ENCODE results near the gene FFAR4. TPM values are rescaled to one million over a fixed set of nuclear protein-coding genes. Genes with fewer than 3 reads are reported as not detected.

FFAR4 gene
- total RNA-seq, 1 donor from 2014 or later = not detected

DNA sequence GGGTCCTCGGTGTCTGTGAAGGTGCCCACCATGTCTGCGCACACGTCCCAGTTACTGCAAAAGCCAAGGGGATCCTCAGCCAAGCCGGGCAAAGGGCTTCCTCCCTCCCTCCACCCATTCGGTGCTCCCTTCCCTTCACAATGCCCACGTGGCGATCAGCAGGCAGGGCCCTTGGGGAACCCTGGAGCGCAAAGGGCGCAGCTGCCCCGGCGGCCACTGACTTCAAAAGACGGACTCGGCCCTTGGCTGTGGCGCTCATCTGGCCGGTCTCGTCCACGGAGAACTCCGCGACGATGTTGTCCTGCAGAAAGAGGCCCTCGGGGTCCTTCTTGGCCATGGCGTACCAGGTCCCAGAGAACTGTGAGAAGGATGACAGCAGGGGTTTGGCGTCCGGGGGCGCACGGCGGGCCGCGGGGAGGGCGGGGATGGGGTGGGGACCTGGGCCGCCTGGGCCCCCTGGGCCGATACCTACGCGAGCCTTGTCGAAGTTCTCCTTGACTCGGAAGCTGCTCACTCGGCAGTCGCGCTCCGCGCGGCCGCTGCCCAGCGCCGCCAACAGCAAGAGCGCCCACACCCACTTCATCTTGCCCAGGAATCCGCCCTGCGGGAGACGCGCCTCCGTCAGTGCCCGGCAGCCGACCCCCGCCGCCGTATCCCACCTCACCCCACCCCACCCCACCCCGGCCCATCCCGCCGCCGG, 34.1 kb downstream of the FFAR4 start:
- DNase-seq = peak; percentile 64

GRCh38 chr10:93601146-93601773, 34.8 kb downstream of the FFAR4 start, which contains the start of gene RBP4:
TSS of gene RBP4 (minus strand) at chr10:93601235. CDS start at chr10:93601028, 207 bp downstream.
- DNase-seq = peak; percentile 11

GRCh38 chr10:93601774-93602162, 35.3 kb downstream of the FFAR4 start:
- no peak for DNase-seq

DNA sequence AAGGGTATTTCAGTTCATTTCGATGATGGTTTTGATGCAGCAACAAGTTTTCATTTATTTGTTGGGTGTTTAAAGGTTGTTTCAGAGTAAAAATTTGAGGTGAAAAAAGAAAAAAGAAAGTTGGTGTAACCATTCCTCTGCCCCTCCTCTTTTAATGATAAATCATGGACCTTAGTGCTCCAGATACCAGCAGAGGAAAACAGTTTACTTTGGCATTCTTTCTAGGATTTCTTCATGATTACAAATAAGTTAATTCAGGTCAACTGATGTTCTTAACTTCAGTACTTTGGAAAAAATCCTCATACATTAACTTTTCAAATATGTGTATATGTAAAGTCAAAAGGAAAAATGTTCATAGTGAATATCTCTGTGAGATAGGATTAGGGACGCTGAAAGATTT, 36.6 kb downstream of the FFAR4 start:
- DNase-seq = no peak

DNA sequence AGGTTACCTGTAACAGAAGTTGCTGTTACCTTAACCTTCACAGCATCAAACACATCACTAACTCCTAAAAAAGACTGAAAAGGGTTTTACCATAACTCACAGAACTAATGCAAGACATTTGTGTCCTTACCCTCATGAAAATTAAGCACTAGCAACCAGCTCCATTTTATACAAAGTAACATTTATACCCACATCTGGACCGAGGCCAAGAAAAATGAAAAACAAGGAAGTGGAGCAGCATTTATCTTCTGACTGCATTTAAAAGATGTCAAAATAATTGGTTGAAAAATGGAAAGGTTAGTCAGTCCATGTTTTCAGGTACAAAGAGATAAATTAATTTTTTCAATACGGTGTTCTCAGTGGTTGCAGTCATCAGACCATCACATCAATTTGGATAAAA, 37.7 kb downstream of the FFAR4 start:
- DNase-seq = peak; percentile 8

- no peak for DNase-seq
Observed at GRCh38 chr10:93608421-93608820, 42.0 kb downstream of the FFAR4 start.

GRCh38 chr10:93612311-93612710, 45.8 kb downstream of the FFAR4 start, which contains the start of gene PDE6C:
TSS of gene PDE6C (plus strand) at chr10:93612537. CDS start at chr10:93612726, 189 bp downstream.
- DNase-seq = no peak

GRCh38 chr10:93613126-93613525, 46.7 kb downstream of the FFAR4 start:
- no peak for DNase-seq

DNA sequence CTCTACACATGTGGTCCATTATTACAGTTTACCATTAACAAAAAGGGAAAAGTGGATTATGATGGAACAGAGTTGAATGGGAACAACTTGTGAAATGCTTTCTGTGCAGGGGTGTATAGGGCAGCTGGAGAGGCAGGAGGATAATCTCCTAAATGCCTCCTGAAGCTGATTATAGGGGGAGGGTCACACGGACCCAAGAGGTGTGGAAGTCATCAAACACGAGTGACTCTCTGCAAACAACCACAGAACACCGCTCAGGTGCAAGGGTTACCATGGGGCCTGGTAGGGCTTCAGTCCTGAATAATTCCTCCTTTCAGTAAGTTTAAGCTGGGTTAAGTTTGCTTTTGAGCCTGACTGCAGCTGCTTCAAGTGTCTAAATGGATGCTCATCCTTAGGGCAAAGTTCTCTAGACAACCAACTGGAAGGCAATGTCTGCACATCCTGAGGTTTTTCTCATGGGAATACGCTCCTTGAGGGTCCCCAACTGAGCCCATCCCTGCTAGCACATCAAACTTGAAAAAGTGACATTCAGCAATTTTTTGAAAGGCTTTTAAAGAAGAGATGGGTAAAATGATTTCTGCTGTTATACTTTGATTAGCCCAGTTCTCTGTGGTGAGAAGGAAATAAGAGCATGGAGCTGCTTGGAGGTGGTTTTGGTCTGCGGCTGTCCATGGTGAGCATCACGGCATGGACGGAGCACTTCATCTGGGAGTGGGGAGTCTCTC, 47.8 kb downstream of the FFAR4 start:
- no peak for DNase-seq

DNA sequence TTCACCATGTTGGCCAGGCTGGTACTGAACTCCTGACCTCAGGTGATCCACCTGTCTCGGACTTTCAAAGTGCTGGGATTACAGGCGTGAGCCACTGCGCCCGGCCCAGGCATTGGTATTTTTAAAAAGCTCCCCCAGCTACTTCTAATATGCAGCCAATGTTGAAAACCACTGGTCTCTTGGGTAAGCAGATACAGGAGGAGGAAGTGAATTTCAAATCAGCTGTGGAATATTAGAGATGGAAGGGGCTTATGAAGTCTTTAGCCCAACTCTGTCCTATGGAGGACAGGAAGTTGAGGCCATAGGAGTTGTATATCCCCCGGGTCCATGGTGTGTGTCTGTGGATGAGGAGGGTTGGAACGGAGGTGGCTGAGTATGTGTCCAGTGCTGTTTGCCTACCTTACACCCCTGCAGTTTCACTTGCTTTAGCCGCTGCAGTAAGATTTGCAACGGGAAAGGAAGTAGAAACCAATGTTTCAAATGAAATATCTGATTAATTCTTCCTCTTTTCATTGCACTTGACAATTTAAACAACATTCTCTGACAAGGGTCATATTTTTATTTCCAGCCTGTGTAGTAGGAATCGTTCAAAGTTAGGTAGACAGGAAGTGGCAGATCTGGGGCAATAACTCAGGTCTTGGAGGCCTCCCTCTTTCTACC, 49.2 kb downstream of the FFAR4 start:
- DNase-seq = no peak

DNA sequence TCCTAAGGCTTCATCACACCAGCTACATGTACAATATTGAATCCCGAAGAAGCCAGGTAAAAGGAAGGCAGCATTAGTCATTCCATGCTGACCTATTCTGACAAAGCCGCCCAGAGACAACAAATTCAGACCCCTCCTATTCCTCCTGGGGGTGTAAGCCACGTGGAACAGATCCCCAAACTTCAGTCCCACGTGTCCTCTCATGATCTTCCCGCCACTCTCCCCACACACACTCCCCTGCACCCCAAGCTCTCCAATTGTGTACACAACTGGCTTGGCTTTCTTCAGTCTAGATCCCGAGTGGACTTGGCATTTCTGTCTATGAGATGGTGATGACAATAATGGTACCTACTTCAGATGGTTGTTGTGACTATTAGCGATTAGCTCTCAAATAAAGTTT, 54.5 kb downstream of the FFAR4 start:
- DNase-seq = no peak

DNA sequence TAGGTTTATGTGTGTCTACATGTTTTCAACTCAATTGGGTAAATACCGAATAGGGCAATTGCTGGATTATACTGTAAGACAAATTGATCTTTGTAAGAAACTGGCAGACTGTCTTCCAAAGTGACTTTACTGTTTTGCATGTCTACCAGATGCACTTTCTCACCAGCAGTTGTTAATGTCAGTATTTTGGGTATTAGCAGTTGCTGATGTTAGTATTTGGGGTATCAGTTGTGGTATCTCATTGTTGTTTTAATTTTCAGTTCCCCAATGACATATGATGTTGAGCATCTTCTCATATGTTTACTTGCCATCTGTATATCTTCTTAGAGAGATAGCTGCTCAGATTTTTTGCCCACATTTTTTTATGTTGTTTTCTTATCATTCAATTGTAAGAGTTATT, 56.5 kb downstream of the FFAR4 start:
- no peak for DNase-seq

- no peak for DNase-seq
Observed at GRCh38 chr10:93628858-93629257, 62.4 kb downstream of the FFAR4 start.

DNA sequence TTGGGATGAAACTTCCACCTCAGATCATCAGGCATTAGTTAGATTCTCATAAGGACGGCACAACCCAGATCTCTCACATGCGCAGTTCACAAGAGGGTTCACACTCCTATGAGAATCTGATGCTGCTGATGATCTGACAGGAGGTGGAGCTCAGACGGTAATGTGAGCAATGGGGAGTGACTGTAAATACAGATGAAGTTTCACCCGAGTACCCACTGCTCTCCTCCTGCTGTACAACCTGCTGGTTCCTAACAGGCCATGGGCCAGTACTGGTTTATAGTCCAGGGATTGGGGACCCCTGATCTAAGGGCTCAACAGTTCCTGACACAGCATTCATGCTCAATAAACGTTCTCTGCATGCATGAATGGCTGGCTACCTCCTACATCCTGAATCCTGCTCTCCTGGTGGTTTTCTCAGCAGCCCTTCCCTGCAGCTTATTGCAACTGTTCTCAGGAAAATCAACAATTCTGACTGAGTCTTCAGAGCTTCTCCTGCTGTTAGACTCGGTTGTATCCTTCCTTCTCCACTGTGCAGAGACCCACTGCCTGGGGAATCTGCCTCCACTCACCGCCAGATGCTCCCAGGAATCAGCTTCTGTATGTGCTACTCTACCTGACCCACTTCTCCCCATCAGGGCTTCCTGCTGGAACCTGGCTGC, 63.3 kb downstream of the FFAR4 start:
- no peak for DNase-seq

- DNase-seq = peak; percentile 32
Observed at GRCh38 chr10:93630625-93631557, 64.4 kb downstream of the FFAR4 start.

Other genes with a start within 250 kb of the FFAR4 start
- gene MYOF, start 84.3 kb upstream of the FFAR4 start, total RNA-seq = 87.9 TPM
- gene CEP55, start 70.1 kb upstream of the FFAR4 start, total RNA-seq = 8.9 TPM
- 2.8 TPM for gene RBP4, start 34.6 kb downstream of the FFAR4 start, total RNA-seq
- not detected for gene PDE6C, start 45.9 kb downstream of the FFAR4 start, total RNA-seq
- gene FRA10AC1, start 135.9 kb downstream of the FFAR4 start, total RNA-seq = 19.1 TPM
- 8.5 TPM for gene LGI1, start 191.3 kb downstream of the FFAR4 start, total RNA-seq